Natural killer cell (primary cell): Measurements from ENCODE around the gene SDC1. TPM values are rescaled to one million over a fixed set of nuclear protein-coding genes. Genes with fewer than 3 reads are reported as not detected.

Experiments used
- ATAC-seq, 3 donors: fragments of 150-1000 bp in 2 of 3; fragments of 200-7000 bp in 1 of 3; cut with Tn5 transposase; 1 replicate in 1 of 3; 2 replicates in 2 of 3; pipeline ENCODE4 v1.10.0; 2021; ENCODE audit warnings: mild to moderate bottlenecking in 2 of 3, moderate library complexity in 2 of 3
- DNase-seq, 2 donors: peaks; one replicate each; pipeline versions ENCODE4 v3.0.0 to v3.0.0-alpha.2; 2013 to 2021; ENCODE audit warnings: mixed read lengths in 1 of 2
- H3K27ac ChIP-seq: one replicate; pipeline ENCODE4 v1.5.1; 2013; ENCODE audit warnings: mild to moderate bottlenecking, low read length
- H3K27me3 ChIP-seq: one replicate; pipeline ENCODE4 v1.6.1; 2013; ENCODE audit warnings: low read length; ENCODE audit not compliant: control insufficient read depth, insufficient read depth
- H3K36me3 ChIP-seq: one replicate; pipeline ENCODE4 v1.6.1; 2013; ENCODE audit warnings: low read length; ENCODE audit not compliant: control insufficient read depth, insufficient read depth
- H3K4me1 ChIP-seq: one replicate; pipeline ENCODE4 v1.6.1; 2013; ENCODE audit warnings: low read length; ENCODE audit not compliant: control insufficient read depth, insufficient read depth
- H3K4me3 ChIP-seq: one replicate; pipeline ENCODE4 v1.5.1; 2013; ENCODE audit warnings: low read length
- H3K9me3 ChIP-seq: one replicate; pipeline ENCODE4 v1.6.1; 2013; ENCODE audit warnings: low read length; ENCODE audit not compliant: control insufficient read depth, insufficient read depth
- H3K27ac Mint-ChIP-seq, 2 donors: one replicate each; pipeline ENCODE4 v1.8.0; 2022; ENCODE audit warnings: mild to moderate bottlenecking in 2 of 2, mixed read lengths in 2 of 2, moderate library complexity in 1 of 2
- H3K27me3 Mint-ChIP-seq, 2 donors: one replicate each; pipeline ENCODE4 v1.8.0; 2022; ENCODE audit warnings: low read depth in 2 of 2, mixed read lengths in 2 of 2
- H3K36me3 Mint-ChIP-seq: one replicate; pipeline ENCODE4 v1.8.0; 2022; ENCODE audit warnings: mixed read lengths
- H3K4me1 Mint-ChIP-seq, 2 donors: one replicate each; pipeline ENCODE4 v1.8.0; 2022; ENCODE audit warnings: mixed read lengths in 2 of 2
- H3K4me3 Mint-ChIP-seq: one replicate; pipeline ENCODE4 v1.8.0; 2022; ENCODE audit warnings: mild to moderate bottlenecking, moderate library complexity, mixed read lengths
- H3K9me3 Mint-ChIP-seq, 2 donors: one replicate each; pipeline ENCODE4 v1.8.0; 2022; ENCODE audit warnings: mixed read lengths in 2 of 2
- CTCF ChIP-seq: fragments of 200-600 bp; IDR thresholded peaks from one replicate; pipeline ENCODE4 v1.8.0; 2022; ENCODE audit warnings: antibody characterized with exemption
- WGBS: methylation state at CpG from one replicate; pipeline ENCODE4 v1.1.7; 2013; ENCODE audit warnings: missing lambda C conversion rate; ENCODE audit not compliant: insufficient coverage; 5-methylcytosine and 5-hydroxymethylcytosine counted together
- intact Hi-C: fragments of 100-400 bp; cut with micrococcal nuclease; formaldehyde crosslinking; loops from one replicate; pipeline ENCODE4 v1.14.2; 2022
- total RNA-seq, 4 donors: library from RNA; stranded (reverse); fragments of 120-200 nt in 1 of 4; gene quantifications; one replicate each; pipeline versions ENCODE4 v1.2.3 to v1.2.4, GENCODE V29; 2013 to 2022

The SDC1 gene
- total RNA-seq, 3 donors from 2014 or later (not counting 1 experiment from before 2014, with no cell fraction given), result 0.63 TPM; not detected in 2

GRCh38 chr2:20199633-20200270 lies 25.2 kb downstream of the SDC1 start:
- no peaks in the 10 kb centered on the region for H3K9me3 Mint-ChIP-seq
- H3K4me3 Mint-ChIP-seq, result no peak overlapping the region
- Histone ChIP-seq H3K27me3 (no peaks in the 10 kb centered on the region), H3K4me1 (no peaks in the 10 kb centered on the region), H3K36me3 (no peaks in the 10 kb centered on the region), H3K27ac (no peak overlapping the region), H3K9me3 (no peaks in the 10 kb centered on the region), H3K4me3 (no peak overlapping the region)
- DNase-seq (no peak), ATAC-seq (no peak)
- intact Hi-C loops, result no loop called here
- 86% methylated on average over 6 of the region's 6 CpGs for WGBS
- no peak for TF ChIP-seq CTCF
- no peak overlapping the region for H3K27ac Mint-ChIP-seq
- no peaks in the 10 kb centered on the region for H3K36me3 Mint-ChIP-seq
- H3K4me1 Mint-ChIP-seq, result no peaks in the 10 kb centered on the region
- no peaks in the 10 kb centered on the region for H3K27me3 Mint-ChIP-seq

DNA sequence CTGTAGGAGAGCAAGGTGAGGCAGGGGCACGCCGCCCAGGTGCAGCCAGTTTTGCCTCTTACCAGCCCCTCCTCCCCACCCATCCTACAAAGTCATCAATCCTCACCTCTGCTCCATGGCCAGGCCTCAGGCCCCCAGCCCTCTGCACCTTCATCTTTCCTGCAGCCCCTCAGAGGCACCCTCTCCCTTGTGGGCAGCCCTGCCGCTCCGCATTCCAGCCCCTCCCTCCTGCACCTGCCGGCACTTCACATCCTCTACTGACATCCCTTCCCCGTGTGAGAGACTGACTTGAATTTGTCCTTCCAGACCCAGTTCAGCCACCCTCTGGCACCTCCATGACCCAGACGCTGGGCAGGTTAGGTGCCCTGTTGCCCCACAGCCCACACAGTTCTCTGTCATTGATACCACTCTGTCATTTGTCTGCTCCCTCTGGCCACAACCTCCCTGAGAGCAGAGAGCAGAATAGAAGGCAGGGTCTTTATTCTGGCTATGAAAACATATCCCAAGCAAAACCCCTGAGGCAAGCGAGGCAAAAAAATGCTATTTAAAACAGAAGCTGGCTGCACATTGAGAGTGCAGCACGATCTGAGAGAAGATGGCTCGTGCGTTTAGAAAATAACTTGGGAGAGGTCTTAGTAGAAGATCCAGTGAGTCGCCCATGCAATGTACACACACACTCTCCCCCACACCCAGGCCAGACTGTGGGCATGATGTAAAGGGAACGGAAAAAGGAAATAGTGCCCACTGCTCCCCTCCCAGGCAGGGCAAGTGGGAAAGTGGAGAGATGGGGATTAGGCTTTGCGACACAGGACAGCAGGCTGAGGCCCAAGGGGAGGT lies 25.9 kb downstream of the SDC1 start:
- ATAC-seq (no peak), DNase-seq (no peak)
- Histone ChIP-seq H3K4me3 (no peak overlapping the region), H3K27ac (no peak overlapping the region), H3K9me3 (no peaks in the 10 kb centered on the region), H3K4me1 (no peaks in the 10 kb centered on the region), H3K36me3 (no peaks in the 10 kb centered on the region), H3K27me3 (no peaks in the 10 kb centered on the region)
- H3K27me3 Mint-ChIP-seq, result no peaks in the 10 kb centered on the region
- no peak for TF ChIP-seq CTCF
- H3K27ac Mint-ChIP-seq, result no peak overlapping the region
- no peaks in the 10 kb centered on the region for H3K4me1 Mint-ChIP-seq
- no peaks in the 10 kb centered on the region for H3K9me3 Mint-ChIP-seq
- H3K36me3 Mint-ChIP-seq, result no peaks in the 10 kb centered on the region
- intact Hi-C loops, result no loop called here
- no peak overlapping the region for H3K4me3 Mint-ChIP-seq
- 91% methylated on average over 13 of the region's 14 CpGs for WGBS

- no peaks in the 10 kb centered on the region for H3K9me3 Mint-ChIP-seq
- WGBS, result 86% methylated on average over 9 of the region's 9 CpGs
- no peak for TF ChIP-seq CTCF
Observed at GRCh38 chr2:20198001-20198400, 26.9 kb downstream of the SDC1 start.

More at GRCh38 chr2:20198001-20198400, 26.9 kb downstream of the SDC1 start:
- H3K36me3 ChIP-seq, result no peaks in the 10 kb centered on the region
- Mint-ChIP-seq H3K4me3 (no peak overlapping the region), H3K27me3 (no peaks in the 10 kb centered on the region), H3K4me1 (no peaks in the 10 kb centered on the region), H3K27ac (no peak overlapping the region), H3K36me3 (no peaks in the 10 kb centered on the region)
- no peaks in the 10 kb centered on the region for H3K4me1 ChIP-seq
- no peak overlapping the region for H3K27ac ChIP-seq
- H3K27me3 ChIP-seq, result no peaks in the 10 kb centered on the region
- no peaks in the 10 kb centered on the region for H3K9me3 ChIP-seq
- ATAC-seq (no peak), DNase-seq (no peak)
- no peak overlapping the region for H3K4me3 ChIP-seq
- intact Hi-C loops, result no loop called here
